Measurements from ENCODE around the gene IRF9. TPM values are rescaled to one million over a fixed set of nuclear protein-coding genes. Genes with fewer than 3 reads are reported as not detected.

The IRF9 gene
- total RNA-seq, 1 experiment from 2014 or later = 27.6 TPM

DNA sequence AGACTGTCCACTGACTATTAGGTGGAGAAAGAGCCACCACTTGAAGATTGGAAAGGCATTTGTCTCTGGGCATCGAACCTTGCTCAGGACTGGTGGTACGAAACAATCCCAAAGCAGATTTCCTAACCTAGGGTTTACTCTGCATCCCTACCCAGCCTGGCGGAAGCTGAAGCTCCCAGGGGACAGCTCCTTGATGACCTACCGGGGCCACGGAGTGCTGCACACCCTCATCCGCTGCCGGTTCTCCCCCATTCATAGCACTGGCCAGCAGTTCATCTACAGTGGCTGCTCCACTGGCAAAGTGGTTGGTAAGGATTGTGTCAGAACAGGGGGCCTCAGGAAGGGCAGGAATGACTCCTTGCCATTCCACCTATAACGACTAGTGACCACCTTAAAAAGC is 39.9 kb upstream of the IRF9 start:
- H3K79me2 ChIP-seq (ENCODE audit: insufficient read depth, low read length) = no peaks in the 10 kb centered on the region
- H2BK15ac ChIP-seq (ENCODE audit: low read depth, low read length) = no peak overlapping the region
- H3K23me2 ChIP-seq (ENCODE audit: insufficient read length, low read depth, low read length, poor library complexity, severe bottlenecking) = no peaks in the 10 kb centered on the region
- no peak overlapping the region for H2BK20ac ChIP-seq (ENCODE audit: low read depth, low read length, poor library complexity, severe bottlenecking)
- H2BK5ac ChIP-seq (ENCODE audit: insufficient read length, low read length) = no peak overlapping the region
- no peak overlapping the region for H3K23ac ChIP-seq (ENCODE audit: insufficient read length, low read depth, low read length)
- H2BK120ac ChIP-seq (ENCODE audit: low read depth, low read length, poor library complexity, severe bottlenecking) = no peak overlapping the region
- H4K91ac ChIP-seq (ENCODE audit: insufficient read length, low read depth, low read length) = no peak overlapping the region
- no peak for DNase-seq
- H2AK5ac ChIP-seq (ENCODE audit: insufficient read length, low read length) = no peak overlapping the region
- H3K36me3 Mint-ChIP-seq (ENCODE audit: insufficient read depth in 1 of 3, low read depth in 3 of 3) = peaks cover 24 to 74% (median 68%) of the 10 kb centered on the region in 3 experiments; a peak in 6 of 7 replicates
- H3K4me1 ChIP-seq (ENCODE audit: insufficient read depth, low read length) = no peaks in the 10 kb centered on the region
- no peak overlapping the region for H3T11ph ChIP-seq (ENCODE audit: low read length)
- no peak overlapping the region for H3K56ac ChIP-seq (ENCODE audit: insufficient read length, low read depth, low read length)
- H3K9me3 ChIP-seq (ENCODE audit: control insufficient read depth, low read depth, low read length) = no peaks in the 10 kb centered on the region
- no peak overlapping the region for H2AFZ ChIP-seq (ENCODE audit: low read length)
- H3K27me3 ChIP-seq (ENCODE audit: insufficient read depth, low read length) = no peaks in the 10 kb centered on the region
- no peak overlapping the region for H3K9ac ChIP-seq (ENCODE audit: extremely low read depth, insufficient read length, low read length)
- no peaks in the 10 kb centered on the region for H4K20me1 ChIP-seq (ENCODE audit: control insufficient read depth, insufficient read depth, insufficient read length)
- H3K4ac ChIP-seq (ENCODE audit: low read depth, low read length) = no peak overlapping the region
- H4K5ac ChIP-seq (ENCODE audit: insufficient read length, low read depth, low read length) = no peak overlapping the region
- no peak overlapping the region for H3K27ac ChIP-seq (ENCODE audit: insufficient read length, low read depth, low read length)
- TF ChIP-seq, protein P1, sequence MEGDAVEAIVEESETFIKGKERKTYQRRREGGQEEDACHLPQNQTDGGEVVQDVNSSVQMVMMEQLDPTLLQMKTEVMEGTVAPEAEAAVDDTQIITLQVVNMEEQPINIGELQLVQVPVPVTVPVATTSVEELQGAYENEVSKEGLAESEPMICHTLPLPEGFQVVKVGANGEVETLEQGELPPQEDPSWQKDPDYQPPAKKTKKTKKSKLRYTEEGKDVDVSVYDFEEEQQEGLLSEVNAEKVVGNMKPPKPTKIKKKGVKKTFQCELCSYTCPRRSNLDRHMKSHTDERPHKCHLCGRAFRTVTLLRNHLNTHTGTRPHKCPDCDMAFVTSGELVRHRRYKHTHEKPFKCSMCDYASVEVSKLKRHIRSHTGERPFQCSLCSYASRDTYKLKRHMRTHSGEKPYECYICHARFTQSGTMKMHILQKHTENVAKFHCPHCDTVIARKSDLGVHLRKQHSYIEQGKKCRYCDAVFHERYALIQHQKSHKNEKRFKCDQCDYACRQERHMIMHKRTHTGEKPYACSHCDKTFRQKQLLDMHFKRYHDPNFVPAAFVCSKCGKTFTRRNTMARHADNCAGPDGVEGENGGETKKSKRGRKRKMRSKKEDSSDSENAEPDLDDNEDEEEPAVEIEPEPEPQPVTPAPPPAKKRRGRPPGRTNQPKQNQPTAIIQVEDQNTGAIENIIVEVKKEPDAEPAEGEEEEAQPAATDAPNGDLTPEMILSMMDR (conservative IDR thresholded peaks at IDR 0.05) = no peak
- H3K9me3 Mint-ChIP-seq = no peaks in the 10 kb centered on the region
- H3K18ac ChIP-seq (ENCODE audit: insufficient read length, low read depth, low read length) = no peak overlapping the region
- no peak overlapping the region for H4K8ac ChIP-seq (replicated peaks; ENCODE audit: insufficient read length, low read depth, low read length)
- no peak overlapping the region for H3K4me2 ChIP-seq (ENCODE audit: insufficient read depth, insufficient read length, low read length)
- no peaks in the 10 kb centered on the region for H3K27me3 Mint-ChIP-seq (ENCODE audit: low read depth)
- no peak overlapping the region for H3K14ac ChIP-seq (ENCODE audit: insufficient read depth, low read length)
- peaks cover 3 to 5% of the 10 kb centered on the region in 2 experiments for H3K4me1 Mint-ChIP-seq
- no CpG with 5 or more reads among the region's 8 CpGs for WGBS (ENCODE audit: extremely low coverage, insufficient read length, low lambda C conversion rate)
- no peaks in the 10 kb centered on the region for H3K79me1 ChIP-seq (ENCODE audit: insufficient read depth, low read depth, low read length, poor library complexity, severe bottlenecking)
- no peak overlapping the region for H2BK12ac ChIP-seq (ENCODE audit: insufficient read length, low read depth, low read length)
- no peak overlapping the region for H3K4me3 Mint-ChIP-seq
- no peak overlapping the region for H3K27ac Mint-ChIP-seq

All from H9 (cell line).